Activated effector memory CD4-positive, alpha-beta T cell treated with anti-CD3 and anti-CD28 coated beads, Interleukin-2, amount 50 U/mL, for 16 hours (primary cell): ENCODE results near the gene AKNA.

Source experiments
- DNase-seq: peaks from one replicate; pipeline ENCODE4 v3.0.0-alpha.2; 2020

The AKNA gene

GRCh38 chr9:114392749-114393112 is 4.9 kb upstream of the AKNA start:
- no peak for DNase-seq

GRCh38 chr9:114390952-114391351 is 3.2 kb upstream of the AKNA start:
- no peak for DNase-seq

- DNase-seq = no peak
Measured at GRCh38 chr9:114389612-114390368, 2.0 kb upstream of the AKNA start.

- DNase-seq = no peak
Measured at GRCh38 chr9:114388764-114389375, 1.1 kb upstream of the AKNA start.

GRCh38 chr9:114388357-114388682 is 538 bp upstream of the AKNA start:
- no peak for DNase-seq

- DNase-seq = peak; percentile 73
Measured at GRCh38 chr9:114386886-114387679, 699 bp downstream of the AKNA start.

- no peak for DNase-seq
Measured at GRCh38 chr9:114386361-114386885, 1.4 kb downstream of the AKNA start.

- peak; percentile 95 for DNase-seq
Measured at GRCh38 chr9:114385397-114386181, 2.2 kb downstream of the AKNA start.

GRCh38 chr9:114384836-114385396 is 2.9 kb downstream of the AKNA start:
- no peak for DNase-seq

GRCh38 chr9:114384341-114384740 is 3.4 kb downstream of the AKNA start:
- no peak for DNase-seq

- no peak for DNase-seq
Measured at GRCh38 chr9:114383521-114384231, 4.1 kb downstream of the AKNA start.

- DNase-seq = peak; percentile 90
Measured at GRCh38 chr9:114382699-114383520, 4.9 kb downstream of the AKNA start.

- DNase-seq = no peak
Measured at GRCh38 chr9:114378883-114379282, 8.9 kb downstream of the AKNA start.

- DNase-seq = peak; percentile 48
Measured at GRCh38 chr9:114378016-114378415, 9.8 kb downstream of the AKNA start.

GRCh38 chr9:114376586-114377445 is 11.0 kb downstream of the AKNA start:
- DNase-seq = peak; percentile 59

- DNase-seq = peak; percentile 60
Measured at GRCh38 chr9:114375386-114376175, 12.2 kb downstream of the AKNA start.

- peak; percentile 30 for DNase-seq
Measured at GRCh38 chr9:114374936-114375335, 12.8 kb downstream of the AKNA start.

GRCh38 chr9:114373960-114374730 is 13.6 kb downstream of the AKNA start:
- DNase-seq = peak; percentile 63
